ENCODE measurements around the gene SFT2D1. TPM values are rescaled to one million over a fixed set of nuclear protein-coding genes. Genes with fewer than 3 reads are reported as not detected.

The SFT2D1 gene
- total RNA-seq, 3 donors from 2014 or later, result 40.4 to 67.5 (median 53.3) TPM

- ATAC-seq, result peak; percentile 46
- intact Hi-C loops (cut with DNase I, micrococcal nuclease), result no loop called here
Observed at GRCh38 chr6:166318649-166319600, 23.4 kb downstream of the SFT2D1 start.

GRCh38 chr6:166318227-166318626 is 24.1 kb downstream of the SFT2D1 start:
- TF ChIP-seq CTCF (IDR thresholded peaks at IDR 0.05), result no peak
- ATAC-seq (peak; percentile 31), DNase-seq (no peak)
- no peaks in the 10 kb centered on the region for H3K4me1 ChIP-seq (ENCODE audit: low read depth)
- H3K4me3 ChIP-seq, result no peak overlapping the region
- H3K36me3 ChIP-seq (ENCODE audit: low read depth), result no peaks in the 10 kb centered on the region
- intact Hi-C loops (cut with DNase I, micrococcal nuclease), result no loop called here
- H3K9me3 ChIP-seq, result no peaks in the 10 kb centered on the region

More at GRCh38 chr6:166318649-166319600, 23.4 kb downstream of the SFT2D1 start:
- no peaks in the 10 kb centered on the region for H3K9me3 ChIP-seq
- H3K36me3 ChIP-seq (ENCODE audit: low read depth), result no peaks in the 10 kb centered on the region
- TF ChIP-seq CTCF (IDR thresholded peaks at IDR 0.05), result no peak
- no peak overlapping the region for H3K4me3 ChIP-seq
- H3K4me1 ChIP-seq (ENCODE audit: low read depth), result no peaks in the 10 kb centered on the region
- DNase-seq, result no peak

- ATAC-seq, result peak; percentile 19
- H3K36me3 ChIP-seq (ENCODE audit: low read depth), result no peaks in the 10 kb centered on the region
- no peaks in the 10 kb centered on the region for H3K9me3 ChIP-seq
- no peak for DNase-seq
- intact Hi-C loops (cut with DNase I, micrococcal nuclease), result no loop called here
- H3K4me1 ChIP-seq (ENCODE audit: low read depth), result no peaks in the 10 kb centered on the region
- no peak for TF ChIP-seq CTCF (IDR thresholded peaks at IDR 0.05)
- no peak overlapping the region for H3K4me3 ChIP-seq
Observed at GRCh38 chr6:166317261-166318212, 24.8 kb downstream of the SFT2D1 start.

- TF ChIP-seq CTCF (IDR thresholded peaks at IDR 0.05), result no peak
- DNase-seq, result no peak
- Histone ChIP-seq H3K4me3 (no peak overlapping the region), H3K4me1 (ENCODE audit: low read depth) (no peaks in the 10 kb centered on the region), H3K36me3 (ENCODE audit: low read depth) (no peaks in the 10 kb centered on the region), H3K9me3 (no peaks in the 10 kb centered on the region)
- ATAC-seq, result no peak
- intact Hi-C loops (cut with DNase I, micrococcal nuclease), result no loop called here
Observed at GRCh38 chr6:166315436-166315835, 26.9 kb downstream of the SFT2D1 start.

- Histone ChIP-seq H3K4me1 (ENCODE audit: low read depth) (no peaks in the 10 kb centered on the region), H3K9me3 (no peaks in the 10 kb centered on the region), H3K36me3 (ENCODE audit: low read depth) (no peaks in the 10 kb centered on the region), H3K4me3 (no peak overlapping the region)
- intact Hi-C loops (cut with DNase I, micrococcal nuclease), result loop anchor here in 1 of 2 donors (5.0 kb wide), 1 partner anchor 88 kb away; no protein-coding TSS in a partner anchor
- TF ChIP-seq CTCF (IDR thresholded peaks at IDR 0.05), result no peak
- DNase-seq (no peak), ATAC-seq (no peak)
Observed at GRCh38 chr6:166314454-166314853, 27.9 kb downstream of the SFT2D1 start.
